ENCODE data around the gene DUSP9. TPM values are rescaled to one million over a fixed set of nuclear protein-coding genes. Genes with fewer than 3 reads are reported as not detected.

The DUSP9 gene
- total and polyA plus RNA-seq, 3 experiments from 2014 or later, result 0.08 to 0.15 (median 0.09) TPM

GRCh38 chrX:153635788-153636668 is 11.0 kb upstream of the DUSP9 start:
- no peak overlapping the region for H3K4me3 ChIP-seq (ENCODE audit: low read length)
- no peaks in the 10 kb centered on the region for H3K9me3 ChIP-seq (ENCODE audit: low read length)
- Mint-ChIP-seq H3K9me3 (peaks cover 0 to 4% (median 0%) of the 10 kb centered on the region in 5 donors), H3K4me1 (peaks cover 0 to 2% (median 0%) of the 10 kb centered on the region in 3 donors), H3K36me3 (peaks cover 0 to 3% (median 0%) of the 10 kb centered on the region in 3 donors), H3K27me3 (peaks cover 1 to 7% of the 10 kb centered on the region in 2 donors), H3K4me3 (no peak overlapping the region), H3K27ac (no peak overlapping the region)
- DNase-seq, result no peak
- ChIA-PET POLR2A (no interaction called here), CTCF (interaction anchor here (1.0 to 1.5 kb wide), 4 partner anchors 11 to 53 kb away, joined by 4 to 5 read pairs (median 4); partner anchors contain the start of gene DUSP9)
- H3K27ac ChIP-seq (ENCODE audit: low read depth, low read length), result no peak overlapping the region
- H3K4me1 ChIP-seq (ENCODE audit: insufficient read depth, low read length), result no peaks in the 10 kb centered on the region
- no peaks in the 10 kb centered on the region for H3K27me3 ChIP-seq (ENCODE audit: insufficient read depth, low read length, poor library complexity, severe bottlenecking)
- H3K36me3 ChIP-seq (ENCODE audit: insufficient read depth, low read length), result no peaks in the 10 kb centered on the region

GRCh38 chrX:153636716-153637115 is 10.3 kb upstream of the DUSP9 start:
- CTCF ChIA-PET, result interaction anchor here (1.0 to 1.5 kb wide), 3 partner anchors 11 to 27 kb away, joined by 4 to 5 read pairs (median 5); partner anchors contain the start of gene DUSP9
- POLR2A ChIA-PET, result no interaction called here
- no peak overlapping the region for H3K27ac Mint-ChIP-seq

GRCh38 chrX:153637121-153638040 is 9.6 kb upstream of the DUSP9 start:
- Histone ChIP-seq H3K9me3 (ENCODE audit: low read length) (no peaks in the 10 kb centered on the region), H3K4me1 (ENCODE audit: insufficient read depth, low read length) (no peaks in the 10 kb centered on the region), H3K4me3 (ENCODE audit: low read length) (no peak overlapping the region), H3K36me3 (ENCODE audit: insufficient read depth, low read length) (no peaks in the 10 kb centered on the region), H3K27me3 (ENCODE audit: insufficient read depth, low read length, poor library complexity, severe bottlenecking) (no peaks in the 10 kb centered on the region), H3K27ac (ENCODE audit: low read depth, low read length) (no peak overlapping the region)
- ChIA-PET CTCF (interaction anchor here (1.5 kb wide), 1 partner anchor 28 kb away, joined by 5 read pairs; no protein-coding TSS in a partner anchor), POLR2A (no interaction called here)
- no peaks in the 10 kb centered on the region for H3K9me3 Mint-ChIP-seq
- H3K27ac Mint-ChIP-seq, result no peak overlapping the region
- H3K36me3 Mint-ChIP-seq, result no peaks in the 10 kb centered on the region
- no peak overlapping the region for H3K4me3 Mint-ChIP-seq
- no peak for DNase-seq
- H3K4me1 Mint-ChIP-seq, result peaks cover 4 to 5% (median 4%) of the 10 kb centered on the region in 3 donors
- peaks cover 5 to 9% of the 10 kb centered on the region in 2 donors for H3K27me3 Mint-ChIP-seq

More at GRCh38 chrX:153636716-153637115, 10.3 kb upstream of the DUSP9 start:
- no peaks in the 10 kb centered on the region for H3K9me3 ChIP-seq (ENCODE audit: low read length)
- no peak overlapping the region for H3K4me3 Mint-ChIP-seq
- no peak overlapping the region for H3K27ac ChIP-seq (ENCODE audit: low read depth, low read length)
- no peak for DNase-seq
- H3K27me3 ChIP-seq (ENCODE audit: insufficient read depth, low read length, poor library complexity, severe bottlenecking), result no peaks in the 10 kb centered on the region
- H3K36me3 ChIP-seq (ENCODE audit: insufficient read depth, low read length), result no peaks in the 10 kb centered on the region
- no peaks in the 10 kb centered on the region for H3K4me1 ChIP-seq (ENCODE audit: insufficient read depth, low read length)
- peaks cover 4 to 5% (median 4%) of the 10 kb centered on the region in 3 donors for H3K4me1 Mint-ChIP-seq
- H3K27me3 Mint-ChIP-seq, result peaks cover 5 to 9% of the 10 kb centered on the region in 2 donors
- H3K4me3 ChIP-seq (ENCODE audit: low read length), result no peak overlapping the region
- no peaks in the 10 kb centered on the region for H3K36me3 Mint-ChIP-seq
- no peaks in the 10 kb centered on the region for H3K9me3 Mint-ChIP-seq

- Histone ChIP-seq H3K4me1 (ENCODE audit: insufficient read depth, low read length) (no peaks in the 10 kb centered on the region), H3K36me3 (ENCODE audit: insufficient read depth, low read length) (no peaks in the 10 kb centered on the region), H3K4me3 (ENCODE audit: low read length) (no peak overlapping the region), H3K27ac (ENCODE audit: low read depth, low read length) (no peak overlapping the region), H3K27me3 (ENCODE audit: insufficient read depth, low read length, poor library complexity, severe bottlenecking) (no peaks in the 10 kb centered on the region), H3K9me3 (ENCODE audit: low read length) (no peaks in the 10 kb centered on the region)
- Mint-ChIP-seq H3K36me3 (no peaks in the 10 kb centered on the region), H3K27me3 (peaks cover 5 to 13% of the 10 kb centered on the region in 2 donors), H3K27ac (no peak overlapping the region), H3K9me3 (no peaks in the 10 kb centered on the region), H3K4me1 (peaks cover 5 to 9% (median 8%) of the 10 kb centered on the region in 3 donors), H3K4me3 (no peak overlapping the region)
- DNase-seq, result no peak
- CTCF ChIA-PET, result no interaction called here
- POLR2A ChIA-PET, result no interaction called here
These were observed 9.0 kb upstream of the DUSP9 start for GRCh38 chrX:153638041-153638371.

GRCh38 chrX:153638436-153639176 is 8.4 kb upstream of the DUSP9 start:
- Mint-ChIP-seq H3K9me3 (no peaks in the 10 kb centered on the region), H3K27me3 (peaks cover 6 to 14% of the 10 kb centered on the region in 2 donors), H3K27ac (no peak overlapping the region), H3K36me3 (no peaks in the 10 kb centered on the region), H3K4me3 (no peak overlapping the region), H3K4me1 (peaks cover 5 to 10% (median 9%) of the 10 kb centered on the region in 3 donors)
- CTCF ChIA-PET, result no interaction called here
- no peak for DNase-seq
- Histone ChIP-seq H3K27ac (ENCODE audit: low read depth, low read length) (no peak overlapping the region), H3K9me3 (ENCODE audit: low read length) (no peaks in the 10 kb centered on the region), H3K4me3 (ENCODE audit: low read length) (no peak overlapping the region), H3K4me1 (ENCODE audit: insufficient read depth, low read length) (no peaks in the 10 kb centered on the region), H3K27me3 (ENCODE audit: insufficient read depth, low read length, poor library complexity, severe bottlenecking) (no peaks in the 10 kb centered on the region), H3K36me3 (ENCODE audit: insufficient read depth, low read length) (no peaks in the 10 kb centered on the region)
- POLR2A ChIA-PET, result no interaction called here

- Histone ChIP-seq H3K27ac (ENCODE audit: low read depth, low read length) (no peak overlapping the region), H3K27me3 (ENCODE audit: insufficient read depth, low read length, poor library complexity, severe bottlenecking) (no peaks in the 10 kb centered on the region), H3K4me3 (ENCODE audit: low read length) (no peak overlapping the region), H3K9me3 (ENCODE audit: low read length) (no peaks in the 10 kb centered on the region), H3K36me3 (ENCODE audit: insufficient read depth, low read length) (no peaks in the 10 kb centered on the region), H3K4me1 (ENCODE audit: insufficient read depth, low read length) (no peaks in the 10 kb centered on the region)
- no peak overlapping the region for H3K27ac Mint-ChIP-seq
- H3K9me3 Mint-ChIP-seq, result no peaks in the 10 kb centered on the region
- POLR2A ChIA-PET, result no interaction called here
- no peak for DNase-seq
- no peak overlapping the region for H3K4me3 Mint-ChIP-seq
- peaks cover 5 to 10% (median 9%) of the 10 kb centered on the region in 3 donors for H3K4me1 Mint-ChIP-seq
- H3K27me3 Mint-ChIP-seq, result peaks cover 7 to 14% of the 10 kb centered on the region in 2 donors
- CTCF ChIA-PET, result no interaction called here
- H3K36me3 Mint-ChIP-seq, result no peaks in the 10 kb centered on the region
These were observed 7.6 kb upstream of the DUSP9 start for GRCh38 chrX:153639177-153640044.

GRCh38 chrX:153640045-153640686 is 6.8 kb upstream of the DUSP9 start:
- Histone ChIP-seq H3K36me3 (ENCODE audit: insufficient read depth, low read length) (no peaks in the 10 kb centered on the region), H3K27me3 (ENCODE audit: insufficient read depth, low read length, poor library complexity, severe bottlenecking) (no peaks in the 10 kb centered on the region), H3K4me1 (ENCODE audit: insufficient read depth, low read length) (no peaks in the 10 kb centered on the region), H3K27ac (ENCODE audit: low read depth, low read length) (no peak overlapping the region), H3K4me3 (ENCODE audit: low read length) (no peak overlapping the region), H3K9me3 (ENCODE audit: low read length) (no peaks in the 10 kb centered on the region)
- H3K36me3 Mint-ChIP-seq, result no peaks in the 10 kb centered on the region
- H3K9me3 Mint-ChIP-seq, result no peaks in the 10 kb centered on the region
- peaks cover 5 to 10% (median 9%) of the 10 kb centered on the region in 3 donors for H3K4me1 Mint-ChIP-seq
- ChIA-PET CTCF (no interaction called here), POLR2A (no interaction called here)
- no peak for DNase-seq
- H3K27me3 Mint-ChIP-seq, result peaks cover 12 to 17% of the 10 kb centered on the region in 2 donors
- H3K4me3 Mint-ChIP-seq, result no peak overlapping the region
- no peak overlapping the region for H3K27ac Mint-ChIP-seq
